Panc1 (cell line): Measurements from ENCODE around the gene MBD6. TPM values are rescaled to one million over a fixed set of nuclear protein-coding genes. Genes with fewer than 3 reads are reported as not detected.
"Not testable (repeated sequence)": the region's sequence is repeated elsewhere in the genome, so short reads cannot be mapped to it uniquely, and the experiment has no call there.

Source experiments
- ATAC-seq: fragments of 200-7000 bp; cut with Tn5 transposase; 2 replicates; pipeline ENCODE4 v1.9.1; 2020; ENCODE audit warnings: mild to moderate bottlenecking, moderate library complexity
- BruUV-seq: library from RNA; stranded (reverse); fragments of 400-500 nt; replicated peaks from 2 replicates; lab custom pipeline; 2021; lab: Mats Ljungman, UMichigan
- CTCF ChIA-PET: fragments of 300-600 bp; sonication (Branson Sonifier 250); formaldehyde crosslinking; loops from one replicate; lab custom pipeline; 2022; ENCODE audit warnings: antibody characterized with exemption; lab: Charles Lee
- POLR2A ChIA-PET: fragments of 300-600 bp; sonication (Branson Sonifier 250); formaldehyde crosslinking; loops from one replicate; lab custom pipeline; 2022; ENCODE audit warnings: antibody characterized with exemption; lab: Charles Lee
- DNase-seq: peaks from one replicate; pipeline ENCODE4 v3.0.0-alpha.2; 2010; ENCODE audit warnings: low read depth, low spot score
- H3K27ac ChIP-seq: 2 replicates; pipeline ENCODE4 v1.5.1; 2011; ENCODE audit warnings: mild to moderate bottlenecking, low read length, inconsistent platforms
- H3K27me3 ChIP-seq: fragments of 200-500 bp; sonication (Bioruptor generic); 2 replicates; pipeline ENCODE4 v1.6.0; 2014; ENCODE audit warnings: low read length, inconsistent platforms; ENCODE audit not compliant: control insufficient read depth, insufficient read depth
- H3K36me3 ChIP-seq: fragments of 200-500 bp; sonication (Bioruptor generic); 2 replicates; pipeline ENCODE4 v1.5.1; 2014; ENCODE audit warnings: inconsistent platforms, mild to moderate bottlenecking, low read length, moderate library complexity; ENCODE audit not compliant: control insufficient read depth, insufficient read depth
- H3K4me1 ChIP-seq: 2 replicates; pipeline ENCODE4 v1.5.1; 2011; ENCODE audit warnings: inconsistent platforms, mild to moderate bottlenecking, low read length, moderate library complexity; ENCODE audit not compliant: control insufficient read depth, insufficient read depth
- H3K4me3 ChIP-seq, 2 experiments: 2 replicates each; pipeline ENCODE4 v1.5.1; 2011 to 2012; ENCODE audit warnings: low read depth in 2 of 2, low read length in 2 of 2, mild to moderate bottlenecking in 2 of 2, inconsistent platforms in 1 of 2, moderate library complexity in 1 of 2
- H3K9me3 ChIP-seq: fragments of 200-500 bp; sonication (Bioruptor generic); 2 replicates; pipeline ENCODE4 v1.5.1; 2014; ENCODE audit warnings: low read depth, mild to moderate bottlenecking, inconsistent platforms, low read length, moderate library complexity; ENCODE audit not compliant: control insufficient read depth, insufficient read depth
- POLR2AphosphoS5 ChIP-seq: IDR thresholded peaks from 2 replicates; pipeline ENCODE4 v1.6.1; 2012; ENCODE audit warnings: mild to moderate bottlenecking, low read depth, low read length, moderate library complexity
- SIN3A ChIP-seq: IDR thresholded peaks from 2 replicates; pipeline ENCODE4 v1.6.1; 2012; ENCODE audit warnings: low read depth, mild to moderate bottlenecking, low read length, moderate library complexity, borderline replicate concordance; ENCODE audit not compliant: insufficient read depth
- TCF7L2 ChIP-seq: IDR thresholded peaks from 2 replicates; pipeline ENCODE4 v1.6.1; 2011; ENCODE audit warnings: mild to moderate bottlenecking, low read depth, low read length, inconsistent platforms
- in situ Hi-C: cut with HindIII; loops from 2 replicates; pipeline ENCODE4 v1.10.0; 2016; ENCODE audit warnings: low sequenced_read_pairs, low pct_unique_long_range_greater_than_20kb
- intact Hi-C: fragments of 100-400 bp; cut with micrococcal nuclease; formaldehyde crosslinking; loops from one replicate; pipeline ENCODE4 v1.10.0; 2022; ENCODE audit not compliant: unreplicated experiment
- total RNA-seq: library from RNA; stranded (reverse); gene quantifications from one replicate; pipeline ENCODE4 v1.2.1, GENCODE V29; 2021; ENCODE audit not compliant: unreplicated experiment
- TF ChIP-seq, protein P1 (sequence below): fragments of 450-650 bp; IDR thresholded peaks from 2 replicates; pipeline ENCODE4 v1.5.1; 2017; ENCODE audit warnings: mild to moderate bottlenecking
- TF ChIP-seq, protein P2 (sequence below), 2 experiments: IDR thresholded peaks; 2 replicates each; pipeline ENCODE4 v1.6.1; 2011 to 2012; ENCODE audit warnings: low read depth in 2 of 2, control low read depth in 1 of 2, low read length in 1 of 2, mild to moderate bottlenecking in 1 of 2, moderate library complexity in 1 of 2; ENCODE audit not compliant: insufficient read depth in 1 of 2

MBD6 gene
- total RNA-seq, 1 experiment from 2014 or later = 115 TPM

DNA sequence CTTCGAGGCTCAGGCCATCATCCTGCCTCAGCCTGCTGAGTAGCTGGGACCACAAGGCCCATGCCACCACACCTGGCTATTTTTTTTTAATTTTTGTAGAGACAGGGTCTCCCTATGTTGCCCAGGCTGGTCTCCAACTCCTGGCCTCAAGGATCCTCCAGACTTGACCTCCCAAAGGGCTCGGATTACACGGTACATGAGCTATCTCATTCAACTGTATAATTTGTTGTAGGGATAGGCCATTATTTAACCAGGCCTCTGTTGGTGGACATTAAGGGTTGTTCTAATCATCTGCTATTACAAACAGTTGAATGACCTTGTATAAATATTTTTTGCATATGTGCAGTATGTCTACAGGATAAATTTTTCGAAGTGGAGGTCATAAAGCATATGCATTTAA, 36.2 kb downstream of the MBD6 start:
- H3K9me3 ChIP-seq = no peaks in the 10 kb centered on the region
- in situ Hi-C loops = no loop called here
- no peak overlapping the region for H3K27ac ChIP-seq
- no peaks in the 10 kb centered on the region for H3K27me3 ChIP-seq
- intact Hi-C loops = no loop called here
- no peak overlapping the region for H3K4me3 ChIP-seq
- H3K36me3 ChIP-seq = no peaks in the 10 kb centered on the region
- no peaks in the 10 kb centered on the region for H3K4me1 ChIP-seq
- no peak for DNase-seq
- ATAC-seq = no peak
- POLR2A ChIA-PET = no interaction called here
- TF ChIP-seq, protein P1, sequence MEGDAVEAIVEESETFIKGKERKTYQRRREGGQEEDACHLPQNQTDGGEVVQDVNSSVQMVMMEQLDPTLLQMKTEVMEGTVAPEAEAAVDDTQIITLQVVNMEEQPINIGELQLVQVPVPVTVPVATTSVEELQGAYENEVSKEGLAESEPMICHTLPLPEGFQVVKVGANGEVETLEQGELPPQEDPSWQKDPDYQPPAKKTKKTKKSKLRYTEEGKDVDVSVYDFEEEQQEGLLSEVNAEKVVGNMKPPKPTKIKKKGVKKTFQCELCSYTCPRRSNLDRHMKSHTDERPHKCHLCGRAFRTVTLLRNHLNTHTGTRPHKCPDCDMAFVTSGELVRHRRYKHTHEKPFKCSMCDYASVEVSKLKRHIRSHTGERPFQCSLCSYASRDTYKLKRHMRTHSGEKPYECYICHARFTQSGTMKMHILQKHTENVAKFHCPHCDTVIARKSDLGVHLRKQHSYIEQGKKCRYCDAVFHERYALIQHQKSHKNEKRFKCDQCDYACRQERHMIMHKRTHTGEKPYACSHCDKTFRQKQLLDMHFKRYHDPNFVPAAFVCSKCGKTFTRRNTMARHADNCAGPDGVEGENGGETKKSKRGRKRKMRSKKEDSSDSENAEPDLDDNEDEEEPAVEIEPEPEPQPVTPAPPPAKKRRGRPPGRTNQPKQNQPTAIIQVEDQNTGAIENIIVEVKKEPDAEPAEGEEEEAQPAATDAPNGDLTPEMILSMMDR = no peak
- TF ChIP-seq TCF7L2 = no peak
- TF ChIP-seq SIN3A = no peak
- TF ChIP-seq, protein P2, sequence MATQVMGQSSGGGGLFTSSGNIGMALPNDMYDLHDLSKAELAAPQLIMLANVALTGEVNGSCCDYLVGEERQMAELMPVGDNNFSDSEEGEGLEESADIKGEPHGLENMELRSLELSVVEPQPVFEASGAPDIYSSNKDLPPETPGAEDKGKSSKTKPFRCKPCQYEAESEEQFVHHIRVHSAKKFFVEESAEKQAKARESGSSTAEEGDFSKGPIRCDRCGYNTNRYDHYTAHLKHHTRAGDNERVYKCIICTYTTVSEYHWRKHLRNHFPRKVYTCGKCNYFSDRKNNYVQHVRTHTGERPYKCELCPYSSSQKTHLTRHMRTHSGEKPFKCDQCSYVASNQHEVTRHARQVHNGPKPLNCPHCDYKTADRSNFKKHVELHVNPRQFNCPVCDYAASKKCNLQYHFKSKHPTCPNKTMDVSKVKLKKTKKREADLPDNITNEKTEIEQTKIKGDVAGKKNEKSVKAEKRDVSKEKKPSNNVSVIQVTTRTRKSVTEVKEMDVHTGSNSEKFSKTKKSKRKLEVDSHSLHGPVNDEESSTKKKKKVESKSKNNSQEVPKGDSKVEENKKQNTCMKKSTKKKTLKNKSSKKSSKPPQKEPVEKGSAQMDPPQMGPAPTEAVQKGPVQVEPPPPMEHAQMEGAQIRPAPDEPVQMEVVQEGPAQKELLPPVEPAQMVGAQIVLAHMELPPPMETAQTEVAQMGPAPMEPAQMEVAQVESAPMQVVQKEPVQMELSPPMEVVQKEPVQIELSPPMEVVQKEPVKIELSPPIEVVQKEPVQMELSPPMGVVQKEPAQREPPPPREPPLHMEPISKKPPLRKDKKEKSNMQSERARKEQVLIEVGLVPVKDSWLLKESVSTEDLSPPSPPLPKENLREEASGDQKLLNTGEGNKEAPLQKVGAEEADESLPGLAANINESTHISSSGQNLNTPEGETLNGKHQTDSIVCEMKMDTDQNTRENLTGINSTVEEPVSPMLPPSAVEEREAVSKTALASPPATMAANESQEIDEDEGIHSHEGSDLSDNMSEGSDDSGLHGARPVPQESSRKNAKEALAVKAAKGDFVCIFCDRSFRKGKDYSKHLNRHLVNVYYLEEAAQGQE (IDR thresholded peaks at IDR 0.05; ENCODE audit: insufficient read depth in 1 of 2, low read depth in 2 of 2, low read length in 1 of 2) = no peak
- no peak for TF ChIP-seq POLR2AphosphoS5
- CTCF ChIA-PET = no interaction called here
- no TSS peak for BruUV-seq

DNA sequence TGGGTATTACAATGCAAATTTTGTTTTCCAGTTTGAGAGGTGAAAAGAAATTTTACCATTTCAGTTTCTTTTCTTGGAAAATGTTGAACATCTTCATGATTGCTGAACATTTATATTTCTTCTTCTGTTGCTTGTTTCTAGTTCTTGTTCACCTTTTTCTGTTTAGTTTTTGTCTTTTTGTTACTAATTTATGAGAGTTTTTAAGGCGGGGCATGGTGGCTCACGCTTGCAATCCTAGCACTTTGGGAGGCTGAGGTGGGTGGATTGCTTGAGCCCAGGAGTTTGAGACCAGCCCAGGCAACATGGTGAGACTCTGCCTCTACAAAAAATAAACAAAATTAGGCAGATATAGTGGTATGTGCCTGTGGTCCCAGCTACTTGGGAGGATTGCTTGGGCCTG, 37.9 kb downstream of the MBD6 start:
- TF ChIP-seq, protein P2 (IDR thresholded peaks at IDR 0.05; ENCODE audit: insufficient read depth in 1 of 2, low read depth in 2 of 2, low read length in 1 of 2) = no peak
- TF ChIP-seq POLR2AphosphoS5 = no peak
- no peak for TF ChIP-seq TCF7L2
- no peak for TF ChIP-seq SIN3A
- CTCF ChIA-PET = no interaction called here
- no peak overlapping the region for H3K4me3 ChIP-seq
- in situ Hi-C loops = no loop called here
- H3K27ac ChIP-seq = no peak overlapping the region
- POLR2A ChIA-PET = no interaction called here
- no peaks in the 10 kb centered on the region for H3K9me3 ChIP-seq
- H3K4me1 ChIP-seq = no peaks in the 10 kb centered on the region
- no peaks in the 10 kb centered on the region for H3K27me3 ChIP-seq
- no peak for ATAC-seq
- no peak for DNase-seq
- no TSS peak for BruUV-seq
- intact Hi-C loops = no loop called here
- no peaks in the 10 kb centered on the region for H3K36me3 ChIP-seq

DNA sequence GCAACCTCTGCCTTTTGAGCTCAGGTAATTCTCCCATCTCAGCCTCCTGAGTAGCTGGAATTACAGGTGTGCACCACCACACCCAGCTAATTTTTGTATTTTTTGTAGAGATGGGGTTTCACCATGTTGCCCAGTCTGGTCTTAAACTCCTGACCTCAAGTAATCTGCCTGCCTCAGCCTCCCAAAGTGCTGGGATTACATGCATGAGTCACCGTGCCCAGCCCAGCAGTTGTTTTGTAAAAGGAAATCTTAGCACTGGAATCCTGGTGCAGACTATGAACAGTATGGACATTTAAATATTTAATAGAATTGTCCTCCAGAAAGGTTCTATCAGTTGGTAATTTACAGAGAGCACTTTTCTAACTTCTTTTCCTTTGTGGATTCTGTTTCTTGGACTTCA, 38.5 kb downstream of the MBD6 start:
- H3K9me3 ChIP-seq, H3K27me3 ChIP-seq, BruUV-seq, in situ Hi-C loops, H3K36me3 ChIP-seq, POLR2A ChIA-PET, intact Hi-C loops, H3K27ac ChIP-seq, CTCF ChIA-PET, H3K4me3 ChIP-seq, DNase-seq, ATAC-seq, H3K4me1 ChIP-seq: not testable (repeated sequence)
